Mesothelial cell of epicardium (in vitro differentiated cells): ENCODE results near the gene XRCC2. TPM values are rescaled to one million over a fixed set of nuclear protein-coding genes. Genes with fewer than 3 reads are reported as not detected.

ENCODE experiments used
- DNase-seq, 2 experiments: peaks; one replicate each; pipeline ENCODE4 v3.0.0; 2021; ENCODE audit warnings: low spot score in 2 of 2; ENCODE audit not compliant: unreplicated experiment in 2 of 2
- H3K27ac Mint-ChIP-seq: 2 replicates; pipeline ENCODE4 v1.8.0; 2021; ENCODE audit warnings: mixed read lengths
- H3K27me3 Mint-ChIP-seq: 2 replicates; pipeline ENCODE4 v1.8.0; 2021; ENCODE audit warnings: low read depth, mixed read lengths
- H3K36me3 Mint-ChIP-seq: 2 replicates; pipeline ENCODE4 v1.8.0; 2021; ENCODE audit warnings: mixed read lengths
- H3K4me1 Mint-ChIP-seq: 2 replicates; pipeline ENCODE4 v1.8.0; 2021; ENCODE audit warnings: mixed read lengths
- H3K4me3 Mint-ChIP-seq: 2 replicates; pipeline ENCODE4 v1.8.0; 2021; ENCODE audit warnings: mild to moderate bottlenecking, moderate library complexity, mixed read lengths
- H3K9me3 Mint-ChIP-seq: 2 replicates; pipeline ENCODE4 v1.8.0; 2021; ENCODE audit warnings: mixed read lengths
- total RNA-seq: library from RNA; stranded (reverse); gene quantifications from 3 replicates; pipeline ENCODE4 v1.2.1, GENCODE V29; 2021
- TF ChIP-seq, protein P1 (sequence below): fragments of 200-600 bp; sonication (generic); IDR thresholded peaks from one replicate; pipeline ENCODE4 v1.5.0; 2021; ENCODE audit warnings: antibody characterized with exemption; ENCODE audit not compliant: unreplicated experiment

Gene XRCC2
- total RNA-seq, 1 donor from 2014 or later = 7.0 TPM

DNA sequence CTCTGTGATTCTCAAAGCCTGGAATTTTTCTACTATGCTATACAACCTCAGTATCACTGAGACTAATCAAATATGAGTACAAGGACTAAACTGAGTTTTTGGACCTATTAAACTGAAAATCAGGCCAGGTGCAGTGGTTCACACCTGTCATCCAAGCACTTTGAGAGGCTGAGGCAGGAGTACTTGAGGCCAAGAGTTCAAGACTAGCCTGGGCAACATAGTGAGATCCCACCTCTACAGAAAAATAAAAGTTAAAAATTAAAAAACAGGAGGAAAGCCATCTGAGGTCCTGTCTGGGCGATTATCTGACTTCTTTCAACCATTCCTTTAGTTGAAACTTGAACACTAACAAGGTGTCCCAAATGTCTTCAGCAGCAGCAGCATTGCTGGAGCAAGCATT, 7.0 kb downstream of the XRCC2 start:
- H3K4me1 Mint-ChIP-seq = peaks cover 4% of the 10 kb centered on the region
- TF ChIP-seq, protein P1, sequence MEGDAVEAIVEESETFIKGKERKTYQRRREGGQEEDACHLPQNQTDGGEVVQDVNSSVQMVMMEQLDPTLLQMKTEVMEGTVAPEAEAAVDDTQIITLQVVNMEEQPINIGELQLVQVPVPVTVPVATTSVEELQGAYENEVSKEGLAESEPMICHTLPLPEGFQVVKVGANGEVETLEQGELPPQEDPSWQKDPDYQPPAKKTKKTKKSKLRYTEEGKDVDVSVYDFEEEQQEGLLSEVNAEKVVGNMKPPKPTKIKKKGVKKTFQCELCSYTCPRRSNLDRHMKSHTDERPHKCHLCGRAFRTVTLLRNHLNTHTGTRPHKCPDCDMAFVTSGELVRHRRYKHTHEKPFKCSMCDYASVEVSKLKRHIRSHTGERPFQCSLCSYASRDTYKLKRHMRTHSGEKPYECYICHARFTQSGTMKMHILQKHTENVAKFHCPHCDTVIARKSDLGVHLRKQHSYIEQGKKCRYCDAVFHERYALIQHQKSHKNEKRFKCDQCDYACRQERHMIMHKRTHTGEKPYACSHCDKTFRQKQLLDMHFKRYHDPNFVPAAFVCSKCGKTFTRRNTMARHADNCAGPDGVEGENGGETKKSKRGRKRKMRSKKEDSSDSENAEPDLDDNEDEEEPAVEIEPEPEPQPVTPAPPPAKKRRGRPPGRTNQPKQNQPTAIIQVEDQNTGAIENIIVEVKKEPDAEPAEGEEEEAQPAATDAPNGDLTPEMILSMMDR = no peak
- H3K36me3 Mint-ChIP-seq = no peaks in the 10 kb centered on the region
- no peaks in the 10 kb centered on the region for H3K9me3 Mint-ChIP-seq
- no peak for DNase-seq
- H3K4me3 Mint-ChIP-seq = no peak overlapping the region
- no peaks in the 10 kb centered on the region for H3K27me3 Mint-ChIP-seq
- H3K27ac Mint-ChIP-seq = no peak overlapping the region

DNA sequence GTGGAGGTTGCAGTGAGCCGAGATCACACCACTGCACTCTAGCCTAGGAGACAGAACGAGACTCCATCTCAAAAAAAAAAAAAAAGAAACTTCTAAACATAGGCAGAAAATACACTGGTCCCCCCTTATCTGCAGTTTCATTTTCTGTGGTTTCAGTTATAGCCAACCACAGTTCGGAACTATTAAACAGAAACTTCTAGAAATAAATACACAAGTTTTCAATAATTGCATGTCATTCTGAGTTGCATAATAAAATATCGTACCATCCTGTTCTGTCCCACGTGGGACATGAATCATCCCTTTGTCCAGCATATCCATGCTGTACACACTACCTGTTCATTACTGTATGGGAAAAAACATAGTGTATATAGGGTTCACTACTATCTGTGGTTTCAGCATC, 8.0 kb downstream of the XRCC2 start:
- H3K36me3 Mint-ChIP-seq = no peaks in the 10 kb centered on the region
- H3K27me3 Mint-ChIP-seq = no peaks in the 10 kb centered on the region
- DNase-seq = no peak
- H3K4me3 Mint-ChIP-seq = no peak overlapping the region
- no peaks in the 10 kb centered on the region for H3K9me3 Mint-ChIP-seq
- TF ChIP-seq, protein P1 = no peak
- H3K4me1 Mint-ChIP-seq = peaks cover 4% of the 10 kb centered on the region
- no peak overlapping the region for H3K27ac Mint-ChIP-seq

DNA sequence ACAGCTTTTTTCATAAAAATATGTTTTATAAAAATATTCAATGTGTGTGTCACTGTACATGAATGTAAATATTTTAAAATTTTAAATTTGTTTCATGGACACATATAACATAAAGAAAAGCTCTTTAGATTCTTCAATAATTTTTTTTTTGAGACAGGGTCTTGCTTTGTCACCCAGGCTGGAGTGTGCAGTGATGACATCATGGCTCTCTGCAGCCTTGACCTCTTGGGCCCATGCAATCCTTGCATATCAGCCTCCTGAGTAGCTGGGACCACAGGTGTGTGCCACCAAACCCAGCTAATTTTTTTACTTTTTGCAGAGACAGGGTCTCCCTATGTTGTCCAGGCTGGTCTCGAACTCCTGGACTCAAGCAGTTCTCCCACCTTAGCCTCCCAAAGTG, 9.9 kb downstream of the XRCC2 start:
- H3K27me3 Mint-ChIP-seq = no peaks in the 10 kb centered on the region
- H3K27ac Mint-ChIP-seq = no peak overlapping the region
- H3K9me3 Mint-ChIP-seq = no peaks in the 10 kb centered on the region
- no peak for DNase-seq
- TF ChIP-seq, protein P1 = no peak
- H3K4me3 Mint-ChIP-seq = no peak overlapping the region
- H3K4me1 Mint-ChIP-seq = peaks cover 4% of the 10 kb centered on the region
- no peaks in the 10 kb centered on the region for H3K36me3 Mint-ChIP-seq

DNA sequence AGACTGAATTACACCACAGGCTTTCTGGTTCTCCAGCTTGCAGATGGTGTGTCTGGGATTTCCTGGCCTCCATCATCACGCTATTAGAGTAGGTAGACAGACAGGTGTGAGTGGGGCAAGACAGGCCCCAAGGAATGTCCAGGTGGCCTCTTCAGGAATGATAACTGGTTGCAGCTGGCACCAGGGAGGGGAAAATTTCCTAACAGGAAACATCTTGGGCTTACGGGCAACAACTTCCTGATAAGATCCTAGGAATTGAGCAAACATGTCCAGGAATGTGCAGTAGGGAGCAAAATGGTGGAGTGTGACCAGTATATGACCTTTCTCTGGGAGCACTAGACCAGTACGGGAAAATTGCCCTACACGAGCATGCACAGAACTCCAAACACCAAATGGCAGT, 11.3 kb downstream of the XRCC2 start:
- no peaks in the 10 kb centered on the region for H3K36me3 Mint-ChIP-seq
- H3K4me1 Mint-ChIP-seq = peaks cover 4% of the 10 kb centered on the region
- H3K27me3 Mint-ChIP-seq = no peaks in the 10 kb centered on the region
- no peak overlapping the region for H3K27ac Mint-ChIP-seq
- no peak overlapping the region for H3K4me3 Mint-ChIP-seq
- no peak for DNase-seq
- TF ChIP-seq, protein P1 = no peak
- no peaks in the 10 kb centered on the region for H3K9me3 Mint-ChIP-seq

DNA sequence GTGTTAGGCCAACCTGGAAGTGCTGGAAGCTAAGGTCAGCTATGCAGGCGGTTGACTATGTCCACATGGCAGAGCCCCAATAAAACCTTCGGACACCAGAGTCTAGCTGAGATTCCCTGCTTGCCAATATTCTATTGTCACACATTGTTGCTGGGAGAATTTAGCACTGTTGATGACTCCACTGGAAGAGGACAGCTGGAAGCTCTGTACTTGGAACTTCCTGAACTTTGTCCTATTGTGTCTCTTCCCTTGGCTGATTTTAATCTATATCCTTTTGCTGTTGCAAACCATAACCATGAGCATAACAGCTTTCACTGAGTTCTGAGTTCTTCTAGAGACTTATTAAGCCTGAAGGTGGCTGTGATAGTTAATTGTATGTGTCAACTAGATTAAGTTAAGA, 12.0 kb downstream of the XRCC2 start:
- H3K9me3 Mint-ChIP-seq = no peaks in the 10 kb centered on the region
- no peak overlapping the region for H3K27ac Mint-ChIP-seq
- no peak for DNase-seq
- TF ChIP-seq, protein P1 = no peak
- H3K27me3 Mint-ChIP-seq = no peaks in the 10 kb centered on the region
- H3K36me3 Mint-ChIP-seq = peaks cover 2% of the 10 kb centered on the region
- H3K4me1 Mint-ChIP-seq = peaks cover 4% of the 10 kb centered on the region
- no peak overlapping the region for H3K4me3 Mint-ChIP-seq

DNA sequence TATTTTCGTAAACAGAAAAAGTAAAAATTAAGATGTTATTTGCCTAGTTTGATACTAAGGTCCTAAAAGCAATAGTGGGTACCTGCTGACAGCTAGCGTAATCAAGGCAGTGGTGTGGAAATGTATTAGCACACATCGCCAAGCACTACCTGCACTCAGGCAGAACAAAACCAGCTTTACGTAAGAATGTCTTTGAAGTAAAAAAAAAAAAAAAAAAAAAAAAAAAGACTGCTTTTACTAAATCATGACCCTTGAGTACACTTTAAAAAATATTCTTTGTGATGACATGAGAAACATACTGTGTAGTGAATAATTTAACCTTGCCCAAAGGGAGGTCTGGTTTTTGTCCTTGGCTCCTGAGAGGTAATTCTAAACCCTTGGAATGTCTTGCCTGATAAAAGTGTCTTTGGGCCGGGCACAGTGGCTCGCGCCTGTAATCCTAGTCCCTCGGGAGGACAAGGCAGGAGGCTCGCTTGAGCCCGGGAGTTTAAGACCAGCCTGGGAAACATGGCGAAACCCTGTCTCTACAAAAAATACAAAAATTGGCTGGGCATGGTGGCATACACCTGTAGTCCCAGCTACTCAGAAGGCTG, 12.7 kb downstream of the XRCC2 start:
- Mint-ChIP-seq H3K4me1 (peaks cover 4% of the 10 kb centered on the region), H3K9me3 (no peaks in the 10 kb centered on the region), H3K27me3 (no peaks in the 10 kb centered on the region), H3K27ac (no peak overlapping the region), H3K36me3 (peaks cover 8% of the 10 kb centered on the region), H3K4me3 (no peak overlapping the region)
- no peak for DNase-seq
- TF ChIP-seq, protein P1 = no peak
